ENCODE measurements around the gene UBE3A.

- TF ChIP-seq EZH2 (IDR thresholded peaks at IDR 0.05; ENCODE audit: borderline replicate concordance, low read length) (no peak), CTCF (conservative IDR thresholded peaks at IDR 0.05 in 1 of 2, IDR thresholded peaks at IDR 0.05 in 1 of 2; ENCODE audit: extremely low read depth in 1 of 2, insufficient read depth in 1 of 2, low read depth in 1 of 2, low read length in 2 of 2) (no peak)
Observed at GRCh38 chr15:25408428-25408827, 30.4 kb downstream of the UBE3A start.

Measured in mammary epithelial cell (primary cell).